Measurements from ENCODE around the gene RABGGTA.

RABGGTA gene

DNA sequence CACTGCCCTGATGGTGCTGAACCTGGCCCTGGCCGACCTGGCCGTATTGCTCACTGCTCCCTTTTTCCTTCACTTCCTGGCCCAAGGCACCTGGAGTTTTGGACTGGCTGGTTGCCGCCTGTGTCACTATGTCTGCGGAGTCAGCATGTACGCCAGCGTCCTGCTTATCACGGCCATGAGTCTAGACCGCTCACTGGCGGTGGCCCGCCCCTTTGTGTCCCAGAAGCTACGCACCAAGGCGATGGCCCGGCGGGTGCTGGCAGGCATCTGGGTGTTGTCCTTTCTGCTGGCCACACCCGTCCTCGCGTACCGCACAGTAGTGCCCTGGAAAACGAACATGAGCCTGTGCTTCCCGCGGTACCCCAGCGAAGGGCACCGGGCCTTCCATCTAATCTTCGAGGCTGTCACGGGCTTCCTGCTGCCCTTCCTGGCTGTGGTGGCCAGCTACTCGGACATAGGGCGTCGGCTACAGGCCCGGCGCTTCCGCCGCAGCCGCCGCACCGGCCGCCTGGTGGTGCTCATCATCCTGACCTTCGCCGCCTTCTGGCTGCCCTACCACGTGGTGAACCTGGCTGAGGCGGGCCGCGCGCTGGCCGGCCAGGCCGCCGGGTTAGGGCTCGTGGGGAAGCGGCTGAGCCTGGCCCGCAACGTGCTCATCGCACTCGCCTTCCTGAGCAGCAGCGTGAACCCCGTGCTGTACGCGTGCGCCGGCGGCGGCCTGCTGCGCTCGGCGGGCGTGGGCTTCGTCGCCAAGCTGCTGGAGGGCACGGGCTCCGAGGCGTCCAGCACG lies 44.6 kb upstream of the RABGGTA start:
- H3K27me3 ChIP-seq (ENCODE audit: low read depth, low read length) = peaks cover 11% of the 10 kb centered on the region; the same call in 1 of the 2 replicates

DNA sequence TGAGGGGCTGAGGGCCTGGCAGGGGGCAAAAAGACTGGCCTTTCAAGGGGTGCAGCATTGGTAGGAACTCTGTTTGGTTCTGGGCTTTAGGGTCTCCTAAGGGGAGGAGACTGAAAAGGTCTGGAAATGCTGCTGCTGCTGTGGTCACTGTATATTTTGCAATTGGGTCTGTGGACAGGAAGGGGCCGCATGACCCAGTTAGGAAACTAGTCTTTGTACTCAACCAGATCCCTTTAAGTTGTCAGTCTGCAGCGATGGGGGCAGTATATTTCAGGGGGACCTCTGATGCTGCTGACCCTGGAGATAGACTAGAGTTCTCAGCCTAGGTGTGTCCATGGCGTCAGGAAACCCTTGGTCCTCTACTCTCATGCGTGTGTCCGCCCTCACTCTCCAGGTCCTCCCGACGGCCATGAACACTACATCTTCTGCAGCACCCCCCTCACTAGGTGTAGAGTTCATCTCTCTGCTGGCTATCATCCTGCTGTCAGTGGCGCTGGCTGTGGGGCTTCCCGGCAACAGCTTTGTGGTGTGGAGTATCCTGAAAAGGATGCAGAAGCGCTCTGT lies 43.9 kb upstream of the RABGGTA start:
- Histone ChIP-seq H3K79me2 (ENCODE audit: low read length) (no peaks in the 10 kb centered on the region), H3K4me3 (ENCODE audit: low read length) (no peak overlapping the region), H3K27me3 (ENCODE audit: low read depth, low read length) (peaks cover 9% of the 10 kb centered on the region; the same call in 1 of the 2 replicates), H2AFZ (ENCODE audit: low read depth, low read length) (no peak overlapping the region), H3K4me2 (ENCODE audit: low read length) (no peak overlapping the region), H3K36me3 (replicated peaks; ENCODE audit: low read depth, low read length) (no peaks in the 10 kb centered on the region), H3K4me1 (ENCODE audit: low read length) (no peaks in the 10 kb centered on the region), H3K9me3 (ENCODE audit: insufficient read depth, low read length) (no peaks in the 10 kb centered on the region), H4K20me1 (ENCODE audit: insufficient read depth, low read length) (no peaks in the 10 kb centered on the region), H3K27ac (ENCODE audit: low read length) (no peak overlapping the region), H3K9ac (ENCODE audit: low read length) (no peak overlapping the region)
- no peak for TF ChIP-seq EZH2phosphoT487 (IDR thresholded peaks at IDR 0.05; ENCODE audit: low read depth)
- TF ChIP-seq, protein P1, sequence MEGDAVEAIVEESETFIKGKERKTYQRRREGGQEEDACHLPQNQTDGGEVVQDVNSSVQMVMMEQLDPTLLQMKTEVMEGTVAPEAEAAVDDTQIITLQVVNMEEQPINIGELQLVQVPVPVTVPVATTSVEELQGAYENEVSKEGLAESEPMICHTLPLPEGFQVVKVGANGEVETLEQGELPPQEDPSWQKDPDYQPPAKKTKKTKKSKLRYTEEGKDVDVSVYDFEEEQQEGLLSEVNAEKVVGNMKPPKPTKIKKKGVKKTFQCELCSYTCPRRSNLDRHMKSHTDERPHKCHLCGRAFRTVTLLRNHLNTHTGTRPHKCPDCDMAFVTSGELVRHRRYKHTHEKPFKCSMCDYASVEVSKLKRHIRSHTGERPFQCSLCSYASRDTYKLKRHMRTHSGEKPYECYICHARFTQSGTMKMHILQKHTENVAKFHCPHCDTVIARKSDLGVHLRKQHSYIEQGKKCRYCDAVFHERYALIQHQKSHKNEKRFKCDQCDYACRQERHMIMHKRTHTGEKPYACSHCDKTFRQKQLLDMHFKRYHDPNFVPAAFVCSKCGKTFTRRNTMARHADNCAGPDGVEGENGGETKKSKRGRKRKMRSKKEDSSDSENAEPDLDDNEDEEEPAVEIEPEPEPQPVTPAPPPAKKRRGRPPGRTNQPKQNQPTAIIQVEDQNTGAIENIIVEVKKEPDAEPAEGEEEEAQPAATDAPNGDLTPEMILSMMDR (IDR thresholded peaks at IDR 0.05; ENCODE audit: low read depth, low read length) = no peak

More for the DNA sequence above, 44.6 kb upstream of the RABGGTA start:
- Histone ChIP-seq H3K9me3 (ENCODE audit: insufficient read depth, low read length) (no peaks in the 10 kb centered on the region), H3K4me3 (ENCODE audit: low read length) (no peak overlapping the region), H3K36me3 (replicated peaks; ENCODE audit: low read depth, low read length) (no peaks in the 10 kb centered on the region), H3K9ac (ENCODE audit: low read length) (no peak overlapping the region), H3K4me1 (ENCODE audit: low read length) (no peaks in the 10 kb centered on the region), H2AFZ (ENCODE audit: low read depth, low read length) (no peak overlapping the region), H3K4me2 (ENCODE audit: low read length) (no peak overlapping the region), H3K27ac (ENCODE audit: low read length) (no peak overlapping the region), H3K79me2 (ENCODE audit: low read length) (no peaks in the 10 kb centered on the region), H4K20me1 (ENCODE audit: insufficient read depth, low read length) (no peaks in the 10 kb centered on the region)
- TF ChIP-seq, protein P1 (IDR thresholded peaks at IDR 0.05; ENCODE audit: low read depth, low read length) = no peak

DNA sequence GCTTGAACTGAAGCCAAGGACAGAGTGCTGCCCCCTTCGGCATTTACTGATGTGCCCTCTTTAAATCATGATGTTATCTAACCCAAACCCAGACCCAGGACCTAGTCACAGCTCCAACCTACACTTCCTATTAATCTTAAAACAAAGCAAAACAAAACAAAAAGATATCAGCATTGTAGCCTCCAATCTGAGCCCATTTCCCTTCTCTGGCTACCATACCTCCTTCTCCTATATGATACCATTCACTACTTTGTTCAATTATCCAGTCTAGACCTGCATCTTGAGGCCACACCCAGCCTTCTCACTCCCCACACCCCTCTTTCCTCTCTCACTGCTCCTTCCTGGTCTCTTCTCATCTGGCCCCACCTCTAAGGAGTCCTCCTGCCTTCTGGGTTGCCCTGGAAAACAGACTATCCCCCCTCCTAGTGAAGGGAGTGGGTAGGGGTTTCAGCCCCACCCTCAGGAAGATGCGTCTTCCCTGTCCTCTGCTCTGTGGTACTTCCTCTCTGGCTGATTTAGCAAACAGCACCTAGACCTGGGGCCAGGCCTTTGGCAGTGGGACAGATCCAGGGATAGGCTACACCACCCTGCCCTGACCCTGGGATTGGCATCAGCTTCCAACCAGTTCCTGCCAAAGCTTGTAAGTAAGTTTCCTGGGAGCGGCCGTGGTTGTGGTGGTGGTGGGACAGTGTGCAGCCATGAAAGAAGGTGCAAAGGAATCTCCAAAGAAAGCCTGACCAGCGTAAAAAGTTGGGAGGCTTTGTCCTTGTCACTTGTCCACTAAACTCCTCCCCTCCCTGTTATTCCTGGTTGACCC lies 43.2 kb upstream of the RABGGTA start:
- Histone ChIP-seq H3K9ac (ENCODE audit: low read length) (no peak overlapping the region), H3K9me3 (ENCODE audit: insufficient read depth, low read length) (no peaks in the 10 kb centered on the region), H3K36me3 (replicated peaks; ENCODE audit: low read depth, low read length) (no peaks in the 10 kb centered on the region), H4K20me1 (ENCODE audit: insufficient read depth, low read length) (no peaks in the 10 kb centered on the region), H3K27ac (ENCODE audit: low read length) (no peak overlapping the region), H3K4me2 (ENCODE audit: low read length) (no peak overlapping the region), H3K27me3 (ENCODE audit: low read depth, low read length) (0 out of 2 replicates have a peak, but pooled peaks cover 1% of the 10 kb centered on the region), H3K79me2 (ENCODE audit: low read length) (no peaks in the 10 kb centered on the region), H3K4me3 (ENCODE audit: low read length) (no peak overlapping the region), H3K4me1 (ENCODE audit: low read length) (no peaks in the 10 kb centered on the region), H2AFZ (ENCODE audit: low read depth, low read length) (no peak overlapping the region)
- no peak for TF ChIP-seq EZH2phosphoT487 (IDR thresholded peaks at IDR 0.05; ENCODE audit: low read depth)
- TF ChIP-seq, protein P1 (IDR thresholded peaks at IDR 0.05; ENCODE audit: low read depth, low read length) = no peak

DNA sequence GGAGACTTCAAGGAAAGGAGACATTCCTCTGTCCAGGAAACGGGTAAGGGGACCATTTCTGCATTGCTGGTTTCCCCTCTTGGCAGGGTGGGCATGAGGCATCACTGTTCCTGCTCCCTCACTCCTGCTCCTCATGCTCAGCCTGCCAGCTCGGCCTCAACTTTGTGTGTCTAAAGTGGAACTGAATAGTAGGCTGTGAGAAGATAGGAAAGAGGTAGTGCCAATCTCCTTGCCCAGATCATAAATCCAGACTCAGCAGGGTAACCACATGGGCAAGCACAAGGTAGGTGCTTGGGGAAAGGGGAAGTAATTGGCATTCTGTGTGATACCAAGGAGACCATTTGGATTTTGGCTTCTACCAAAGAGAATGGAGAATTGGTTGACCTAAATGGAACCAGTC lies 42.5 kb upstream of the RABGGTA start:
- H3K4me2 ChIP-seq (ENCODE audit: low read length) = no peak overlapping the region
- no peaks in the 10 kb centered on the region for H3K9me3 ChIP-seq (ENCODE audit: insufficient read depth, low read length)
- H3K4me1 ChIP-seq (ENCODE audit: low read length) = no peaks in the 10 kb centered on the region

More for the DNA sequence above, 42.5 kb upstream of the RABGGTA start:
- Histone ChIP-seq H3K4me3 (ENCODE audit: low read length) (no peak overlapping the region), H2AFZ (ENCODE audit: low read depth, low read length) (no peak overlapping the region), H3K9ac (ENCODE audit: low read length) (no peak overlapping the region), H4K20me1 (ENCODE audit: insufficient read depth, low read length) (no peaks in the 10 kb centered on the region), H3K27me3 (ENCODE audit: low read depth, low read length) (no peaks in the 10 kb centered on the region), H3K36me3 (replicated peaks; ENCODE audit: low read depth, low read length) (no peaks in the 10 kb centered on the region), H3K27ac (ENCODE audit: low read length) (no peak overlapping the region), H3K79me2 (ENCODE audit: low read length) (no peaks in the 10 kb centered on the region)
- TF ChIP-seq, protein P1 (IDR thresholded peaks at IDR 0.05; ENCODE audit: low read depth, low read length) = no peak
- TF ChIP-seq EZH2phosphoT487 (IDR thresholded peaks at IDR 0.05; ENCODE audit: low read depth) = no peak
